Measurements from ENCODE around the gene ABTB1. TPM values are rescaled to one million over a fixed set of nuclear protein-coding genes. Genes with fewer than 3 reads are reported as not detected.

ABTB1 gene
- total RNA-seq, 2 experiments from 2014 or later: 4.4 to 14.5 TPM

GRCh38 chr3:127675651-127676391 is 3.1 kb downstream of the ABTB1 start:
- Histone ChIP-seq H4K20me1 (ENCODE audit: insufficient read depth, low read length) (no peaks in the 10 kb centered on the region), H3K36me3 (ENCODE audit: insufficient read depth, low read length) (no peaks in the 10 kb centered on the region), H2AFZ (ENCODE audit: low read length) (no peak overlapping the region), H3K4me1 (ENCODE audit: insufficient read depth, low read length, poor library complexity, severe bottlenecking) (peaks cover 30% of the 10 kb centered on the region), H3K27ac (ENCODE audit: low read depth, low read length, poor library complexity, severe bottlenecking) (no peak overlapping the region), H3K4me2 (ENCODE audit: low read length) (no peak overlapping the region), H3K9me2 (ENCODE audit: insufficient read depth, low read length) (no peaks in the 10 kb centered on the region), H3K79me2 (ENCODE audit: insufficient read depth, low read depth, low read length) (no peaks in the 10 kb centered on the region), H3K9me3 (ENCODE audit: low read length) (no peaks in the 10 kb centered on the region), H3K4me3 (ENCODE audit: low read depth, low read length, poor library complexity, severe bottlenecking) (no peak overlapping the region)
- BruUV-seq (replicated peaks): no TSS peak
- intact Hi-C loops (cut with micrococcal nuclease; ENCODE audit: unreplicated experiment): no loop called here
- no peak for DNase-seq (ENCODE audit: low spot score)
- TF ChIP-seq EZH2phosphoT487 (IDR thresholded peaks at IDR 0.05; ENCODE audit: borderline replicate concordance, low read depth, low read length) (no peak), CTCF (conservative IDR thresholded peaks at IDR 0.05; ENCODE audit: low read length) (no peak)
- CTCF ChIA-PET (ENCODE audit: unreplicated experiment): no interaction called here
- POLR2A ChIA-PET: interaction anchor here (0.6 kb wide), 1 partner anchor 19 kb away, joined by 3 read pairs; no protein-coding TSS in a partner anchor

- BruUV-seq (replicated peaks): no TSS peak
- Histone ChIP-seq H4K20me1 (ENCODE audit: insufficient read depth, low read length) (no peaks in the 10 kb centered on the region), H3K4me1 (ENCODE audit: insufficient read depth, low read length, poor library complexity, severe bottlenecking) (peaks cover 30% of the 10 kb centered on the region), H3K79me2 (ENCODE audit: insufficient read depth, low read depth, low read length) (no peaks in the 10 kb centered on the region), H3K4me3 (ENCODE audit: low read depth, low read length, poor library complexity, severe bottlenecking) (no peak overlapping the region), H2AFZ (ENCODE audit: low read length) (no peak overlapping the region), H3K9me2 (ENCODE audit: insufficient read depth, low read length) (no peaks in the 10 kb centered on the region), H3K36me3 (ENCODE audit: insufficient read depth, low read length) (no peaks in the 10 kb centered on the region), H3K27ac (ENCODE audit: low read depth, low read length, poor library complexity, severe bottlenecking) (no peak overlapping the region), H3K4me2 (ENCODE audit: low read length) (no peak overlapping the region), H3K9me3 (ENCODE audit: low read length) (no peaks in the 10 kb centered on the region)
- intact Hi-C loops (cut with micrococcal nuclease; ENCODE audit: unreplicated experiment): no loop called here
- POLR2A ChIA-PET: no interaction called here
- CTCF ChIA-PET (ENCODE audit: unreplicated experiment): no interaction called here
- DNase-seq (ENCODE audit: low spot score): no peak
- TF ChIP-seq CTCF (conservative IDR thresholded peaks at IDR 0.05; ENCODE audit: low read length) (no peak), EZH2phosphoT487 (IDR thresholded peaks at IDR 0.05; ENCODE audit: borderline replicate concordance, low read depth, low read length) (no peak)
Measured at GRCh38 chr3:127676456-127676855, 3.7 kb downstream of the ABTB1 start.

DNA sequence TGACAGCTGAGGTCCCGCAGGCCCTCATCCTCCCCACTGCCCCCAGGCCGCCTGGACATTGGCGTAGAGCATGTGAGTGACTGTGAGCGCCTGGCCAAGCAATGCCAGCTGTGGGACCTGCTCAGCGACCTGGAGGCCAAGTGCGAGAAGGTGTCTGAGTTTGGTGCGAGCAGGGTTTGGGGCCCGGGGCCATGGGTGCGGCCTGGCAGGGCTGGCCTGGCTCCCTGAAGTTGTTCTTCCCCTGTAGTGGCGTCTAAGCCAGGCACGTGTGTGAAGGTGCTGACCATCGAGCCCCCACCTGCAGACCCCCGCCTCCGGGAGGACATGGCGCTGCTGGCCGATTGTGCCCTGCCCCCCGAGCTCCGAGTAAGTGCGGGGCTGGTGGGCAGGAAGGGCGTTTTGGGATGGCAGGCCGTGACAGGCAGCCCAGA is 4.2 kb downstream of the ABTB1 start:
- H3K27ac ChIP-seq (ENCODE audit: low read depth, low read length, poor library complexity, severe bottlenecking): no peak overlapping the region
- H4K20me1 ChIP-seq (ENCODE audit: insufficient read depth, low read length): no peaks in the 10 kb centered on the region
- intact Hi-C loops (cut with micrococcal nuclease; ENCODE audit: unreplicated experiment): no loop called here
- H3K4me3 ChIP-seq (ENCODE audit: low read depth, low read length, poor library complexity, severe bottlenecking): no peak overlapping the region
- no peaks in the 10 kb centered on the region for H3K36me3 ChIP-seq (ENCODE audit: insufficient read depth, low read length)
- CTCF ChIA-PET (ENCODE audit: unreplicated experiment): no interaction called here
- H3K79me2 ChIP-seq (ENCODE audit: insufficient read depth, low read depth, low read length): no peaks in the 10 kb centered on the region
- no peak for DNase-seq (ENCODE audit: low spot score)
- peaks cover 29% of the 10 kb centered on the region for H3K4me1 ChIP-seq (ENCODE audit: insufficient read depth, low read length, poor library complexity, severe bottlenecking)
- no TSS peak for BruUV-seq (replicated peaks)
- no peaks in the 10 kb centered on the region for H3K9me2 ChIP-seq (ENCODE audit: insufficient read depth, low read length)
- POLR2A ChIA-PET: no interaction called here
- H2AFZ ChIP-seq (ENCODE audit: low read length): no peak overlapping the region
- no peaks in the 10 kb centered on the region for H3K9me3 ChIP-seq (ENCODE audit: low read length)
- TF ChIP-seq CTCF (conservative IDR thresholded peaks at IDR 0.05; ENCODE audit: low read length): no peak
- H3K4me2 ChIP-seq (ENCODE audit: low read length): no peak overlapping the region

All from OCI-LY7 (cell line).